ENCODE measurements around the gene PPFIBP2. TPM values are rescaled to one million over a fixed set of nuclear protein-coding genes. Genes with fewer than 3 reads are reported as not detected.

The PPFIBP2 gene
- total RNA-seq, 1 donor from 2014 or later: 24.1 TPM

- DNase-seq (no peak), ATAC-seq (no peak)
- intact Hi-C loops (cut with DNase I): no loop called here
- H3K36me3 ChIP-seq: no peaks in the 10 kb centered on the region
- no peak overlapping the region for H3K4me3 ChIP-seq
- no peaks in the 10 kb centered on the region for H3K27me3 ChIP-seq (ENCODE audit: low read depth)
- no peaks in the 10 kb centered on the region for H3K9me3 ChIP-seq
- peaks cover 17% of the 10 kb centered on the region for H3K4me1 ChIP-seq
- no peak for TF ChIP-seq CTCF (IDR thresholded peaks at IDR 0.05)
- H3K27ac ChIP-seq: no peak overlapping the region
Observed at GRCh38 chr11:7603031-7603781, 89.4 kb downstream of the PPFIBP2 start.

- ATAC-seq: no peak
- peaks cover 9% of the 10 kb centered on the region for H3K4me1 ChIP-seq
- no peak overlapping the region for H3K4me3 ChIP-seq
- peak overlapping the region; percentile 68 for H3K27ac ChIP-seq
- TF ChIP-seq CTCF (IDR thresholded peaks at IDR 0.05): no peak
- no peaks in the 10 kb centered on the region for H3K27me3 ChIP-seq (ENCODE audit: low read depth)
- H3K36me3 ChIP-seq: no peaks in the 10 kb centered on the region
- intact Hi-C loops (cut with DNase I): no loop called here
- H3K9me3 ChIP-seq: no peaks in the 10 kb centered on the region
- DNase-seq: no peak
Observed at GRCh38 chr11:7604331-7604955, 90.6 kb downstream of the PPFIBP2 start.

GRCh38 chr11:7605186-7605943, 91.6 kb downstream of the PPFIBP2 start:
- Histone ChIP-seq H3K27me3 (ENCODE audit: low read depth) (no peaks in the 10 kb centered on the region), H3K36me3 (no peaks in the 10 kb centered on the region), H3K9me3 (no peaks in the 10 kb centered on the region), H3K4me3 (peak overlapping the region; percentile 9), H3K4me1 (peaks cover 8% of the 10 kb centered on the region), H3K27ac (peak overlapping the region; percentile 68)
- peak; percentile 79 to 87 for ATAC-seq
- intact Hi-C loops (cut with DNase I): no loop called here
- DNase-seq: no peak
- no peak for TF ChIP-seq CTCF (IDR thresholded peaks at IDR 0.05)

- ATAC-seq: no peak
Observed at GRCh38 chr11:7606496-7606895, 92.7 kb downstream of the PPFIBP2 start.

More at GRCh38 chr11:7606496-7606895, 92.7 kb downstream of the PPFIBP2 start:
- Histone ChIP-seq H3K27ac (peak overlapping the region; percentile 68), H3K4me3 (no peak overlapping the region), H3K9me3 (no peaks in the 10 kb centered on the region), H3K27me3 (ENCODE audit: low read depth) (no peaks in the 10 kb centered on the region), H3K36me3 (no peaks in the 10 kb centered on the region), H3K4me1 (no peaks in the 10 kb centered on the region)
- TF ChIP-seq CTCF (IDR thresholded peaks at IDR 0.05): no peak
- intact Hi-C loops (cut with DNase I): no loop called here
- DNase-seq: no peak
